Suppressor macrophage treated with lipopolysaccharide for 4 hours (primary cell): ENCODE results near the gene NAV3.

Source experiments
- DNase-seq: peaks from one replicate; pipeline ENCODE4 v3.0.0-alpha.2; 2020

Gene NAV3

GRCh38 chr12:78121969-78122610 is 291.4 kb downstream of the NAV3 start:
- DNase-seq = no peak

- no peak for DNase-seq
Measured at GRCh38 chr12:78128211-78128610, 297.5 kb downstream of the NAV3 start.

- DNase-seq = no peak
Measured at GRCh38 chr12:78143717-78144116, 313.0 kb downstream of the NAV3 start.

- DNase-seq = no peak
Measured at GRCh38 chr12:78145398-78145797, 314.7 kb downstream of the NAV3 start.

GRCh38 chr12:78146365-78146772 is 315.7 kb downstream of the NAV3 start:
- peak; percentile 52 for DNase-seq

- DNase-seq = no peak
Measured at GRCh38 chr12:78149459-78149858, 318.8 kb downstream of the NAV3 start.

GRCh38 chr12:78155546-78155945 is 324.9 kb downstream of the NAV3 start:
- DNase-seq = no peak

- no peak for DNase-seq
Measured at GRCh38 chr12:78156751-78157150, 326.1 kb downstream of the NAV3 start.

- no peak for DNase-seq
Measured at GRCh38 chr12:78157199-78157598, 326.5 kb downstream of the NAV3 start.

- DNase-seq = no peak
Measured at GRCh38 chr12:78164154-78164553, 333.5 kb downstream of the NAV3 start.

GRCh38 chr12:78167510-78167909 is 336.8 kb downstream of the NAV3 start:
- DNase-seq = no peak

GRCh38 chr12:78171061-78171460 is 340.4 kb downstream of the NAV3 start:
- DNase-seq = no peak

GRCh38 chr12:78176643-78177042 is 345.9 kb downstream of the NAV3 start:
- DNase-seq = no peak

- no peak for DNase-seq
Measured at GRCh38 chr12:78177298-78177697, 346.6 kb downstream of the NAV3 start.

- DNase-seq = no peak
Measured at GRCh38 chr12:78179346-78179745, 348.7 kb downstream of the NAV3 start.

GRCh38 chr12:78181544-78182162 is 351.0 kb downstream of the NAV3 start:
- DNase-seq = peak; percentile 7

GRCh38 chr12:78183824-78184223 is 353.1 kb downstream of the NAV3 start:
- no peak for DNase-seq

GRCh38 chr12:78185109-78185508 is 354.4 kb downstream of the NAV3 start:
- DNase-seq = no peak

GRCh38 chr12:78185651-78186050 is 355.0 kb downstream of the NAV3 start:
- no peak for DNase-seq

- DNase-seq = no peak
Measured at GRCh38 chr12:78186670-78187069, 356.0 kb downstream of the NAV3 start.

- DNase-seq = no peak
Measured at GRCh38 chr12:78187741-78188140, 357.0 kb downstream of the NAV3 start.

- DNase-seq = no peak
Measured at GRCh38 chr12:78189656-78190055, 359.0 kb downstream of the NAV3 start.

GRCh38 chr12:78191611-78192010 is 360.9 kb downstream of the NAV3 start:
- no peak for DNase-seq

GRCh38 chr12:78192979-78193378 is 362.3 kb downstream of the NAV3 start:
- no peak for DNase-seq

- no peak for DNase-seq
Measured at GRCh38 chr12:78194448-78194847, 363.8 kb downstream of the NAV3 start.
